Naive thymus-derived CD8-positive, alpha-beta T cell (primary cell): ENCODE data around the gene AP2A1. TPM values are rescaled to one million over a fixed set of nuclear protein-coding genes. Genes with fewer than 3 reads are reported as not detected.

Source experiments
- ATAC-seq, 2 donors: fragments of 150-1000 bp; cut with Tn5 transposase in 1 of 2; sonication (Bioruptor Pico), chemical (Tn5 transposase) in 1 of 2; 1 replicate in 1 of 2; 2 replicates in 1 of 2; pipeline ENCODE4 v1.10.0; 2021; ENCODE audit warnings: mild to moderate bottlenecking in 2 of 2, moderate library complexity in 2 of 2
- POLR2A ChIA-PET: fragments of 350-600 bp; sonication (Branson Sonifier 250); formaldehyde crosslinking; loops from one replicate; lab custom pipeline; 2021; ENCODE audit warnings: antibody characterized with exemption; lab: Charles Lee
- DNase-seq, 10 donors: peaks; one replicate each; pipeline versions ENCODE4 v3.0.0 to v3.0.0-alpha.2; 2020 to 2022
- H3K27ac Mint-ChIP-seq, 10 donors: one replicate each; pipeline ENCODE4 v1.8.0; 2020 to 2022; ENCODE audit warnings: mild to moderate bottlenecking in 10 of 10, mixed read lengths in 10 of 10, moderate library complexity in 4 of 10, inconsistent platforms in 1 of 10
- H3K27me3 Mint-ChIP-seq, 5 donors: one replicate each; pipeline ENCODE4 v1.8.0; 2021 to 2022; ENCODE audit warnings: mixed read lengths in 5 of 5
- H3K36me3 Mint-ChIP-seq, 3 donors: one replicate each; pipeline ENCODE4 v1.8.0; 2020 to 2022; ENCODE audit warnings: mixed read lengths in 3 of 3, mild to moderate bottlenecking in 2 of 3, inconsistent platforms in 1 of 3
- H3K4me1 Mint-ChIP-seq, 4 donors: one replicate each; pipeline ENCODE4 v1.8.0; 2021 to 2022; ENCODE audit warnings: mixed read lengths in 4 of 4
- H3K4me3 Mint-ChIP-seq, 10 donors: one replicate each; pipeline ENCODE4 v1.8.0; 2020 to 2022; ENCODE audit warnings: mild to moderate bottlenecking in 10 of 10, mixed read lengths in 10 of 10, moderate library complexity in 6 of 10, inconsistent platforms in 1 of 10
- H3K9me3 Mint-ChIP-seq, 9 donors: one replicate each; pipeline ENCODE4 v1.8.0; 2020 to 2022; ENCODE audit warnings: mixed read lengths in 9 of 9, mild to moderate bottlenecking in 3 of 9, inconsistent platforms in 1 of 9, moderate library complexity in 1 of 9
- polyA plus RNA-seq, 3 donors: library from polyadenylated mRNA; unstranded; fragments of 300-500 nt; fragmentation: Illumina TruSeq; gene quantifications; one replicate each; pipeline ENCODE4 v1.2.3, GENCODE V29; 2021
- total RNA-seq, 8 experiments: library from RNA in 2 of 8; stranded (reverse) in 2 of 8; gene quantifications; one replicate each; pipeline ENCODE4 v1.2.3 and lab custom pipeline; 2021 to 2026

Gene AP2A1
- total and polyA plus RNA-seq, 5 experiments from 2014 or later: 4.5 to 57.8 (median 6.5) TPM

GRCh38 chr19:49835562-49835961 lies 68.8 kb downstream of the AP2A1 start:
- Mint-ChIP-seq H3K4me3 (no peak overlapping the region), H3K9me3 (no peaks in the 10 kb centered on the region), H3K36me3 (peaks cover 0 to 60% (median 10%) of the 10 kb centered on the region in 3 donors), H3K27ac (no peak overlapping the region), H3K27me3 (no peaks in the 10 kb centered on the region), H3K4me1 (peaks cover 0 to 7% (median 1%) of the 10 kb centered on the region in 4 donors)
- DNase-seq (no peak), ATAC-seq (peak in 1 of 2 donors; percentile 11)
- POLR2A ChIA-PET: interaction anchor here (0.6 to 0.8 kb wide), 2 partner anchors 16 to 22 kb away, joined by 3 read pairs; partner anchors contain the start of gene FUZ

- peaks cover 0 to 59% (median 10%) of the 10 kb centered on the region in 3 donors for H3K36me3 Mint-ChIP-seq
- POLR2A ChIA-PET: no interaction called here
- H3K27me3 Mint-ChIP-seq: no peaks in the 10 kb centered on the region
- no peak overlapping the region for H3K4me3 Mint-ChIP-seq
- no peaks in the 10 kb centered on the region for H3K9me3 Mint-ChIP-seq
- ATAC-seq (peak in 1 of 2 donors; percentile 9), DNase-seq (no peak)
- peaks cover 0 to 7% (median 1%) of the 10 kb centered on the region in 4 donors for H3K4me1 Mint-ChIP-seq
- no peak overlapping the region for H3K27ac Mint-ChIP-seq
Observed at GRCh38 chr19:49836176-49837008, 69.6 kb downstream of the AP2A1 start.

GRCh38 chr19:49837009-49837310 lies 70.2 kb downstream of the AP2A1 start:
- ATAC-seq (no peak), DNase-seq (no peak)
- Mint-ChIP-seq H3K4me3 (no peak overlapping the region), H3K27ac (no peak overlapping the region), H3K27me3 (no peaks in the 10 kb centered on the region), H3K9me3 (no peaks in the 10 kb centered on the region), H3K36me3 (peaks cover 0 to 54% (median 10%) of the 10 kb centered on the region in 3 donors), H3K4me1 (peaks cover 0 to 7% (median 1%) of the 10 kb centered on the region in 4 donors)
- POLR2A ChIA-PET: interaction anchor here (0.8 kb wide), 1 partner anchor 14 kb away, joined by 3 read pairs; the partner anchor contains the start of gene PTOV1

GRCh38 chr19:49837425-49837824 lies 70.6 kb downstream of the AP2A1 start:
- Mint-ChIP-seq H3K36me3 (peaks cover 0 to 50% (median 10%) of the 10 kb centered on the region in 3 donors), H3K27me3 (no peaks in the 10 kb centered on the region), H3K9me3 (no peaks in the 10 kb centered on the region), H3K4me1 (peaks cover 0 to 4% (median 1%) of the 10 kb centered on the region in 4 donors), H3K27ac (peak overlapping the region in 4 of 10 donors; percentile 20 to 68 (median 36)), H3K4me3 (no peak overlapping the region)
- DNase-seq (no peak), ATAC-seq (no peak)
- POLR2A ChIA-PET: interaction anchor here (0.6 to 0.8 kb wide), 2 partner anchors 11 to 14 kb away, joined by 3 read pairs; partner anchors contain the start of gene PTOV1

GRCh38 chr19:49838885-49839588 lies 72.2 kb downstream of the AP2A1 start:
- DNase-seq (no peak), ATAC-seq (no peak)
- Mint-ChIP-seq H3K27ac (no peak overlapping the region), H3K9me3 (no peaks in the 10 kb centered on the region), H3K4me3 (no peak overlapping the region), H3K36me3 (peaks cover 0 to 35% (median 10%) of the 10 kb centered on the region in 3 donors), H3K27me3 (no peaks in the 10 kb centered on the region), H3K4me1 (peaks cover 0 to 11% (median under 1%) of the 10 kb centered on the region in 4 donors)
- POLR2A ChIA-PET: no interaction called here

GRCh38 chr19:49839713-49840112 lies 72.9 kb downstream of the AP2A1 start:
- Mint-ChIP-seq H3K27ac (no peak overlapping the region), H3K4me3 (no peak overlapping the region), H3K4me1 (peaks cover 0 to 14% (median 0%) of the 10 kb centered on the region in 4 donors), H3K27me3 (no peaks in the 10 kb centered on the region), H3K36me3 (peaks cover 0 to 33% (median 10%) of the 10 kb centered on the region in 3 donors), H3K9me3 (no peaks in the 10 kb centered on the region)
- DNase-seq: no peak
- POLR2A ChIA-PET: no interaction called here
- ATAC-seq: no peak

- no peaks in the 10 kb centered on the region for H3K27me3 Mint-ChIP-seq
- POLR2A ChIA-PET: no interaction called here
- H3K27ac Mint-ChIP-seq: peak overlapping the region in 1 of 10 donors; percentile 21
Observed at GRCh38 chr19:49840321-49840720, 73.5 kb downstream of the AP2A1 start.

GRCh38 chr19:49840736-49841249 lies 74.0 kb downstream of the AP2A1 start:
- POLR2A ChIA-PET: no interaction called here
- DNase-seq (no peak), ATAC-seq (no peak)
- Mint-ChIP-seq H3K4me1 (peaks cover 0 to 16% (median 0%) of the 10 kb centered on the region in 4 donors), H3K27me3 (no peaks in the 10 kb centered on the region), H3K9me3 (no peaks in the 10 kb centered on the region), H3K36me3 (peaks cover 0 to 25% (median 10%) of the 10 kb centered on the region in 3 donors), H3K4me3 (no peak overlapping the region), H3K27ac (peak overlapping the region in 1 of 10 donors; percentile 21)

More at GRCh38 chr19:49840321-49840720, 73.5 kb downstream of the AP2A1 start:
- Mint-ChIP-seq H3K4me3 (no peak overlapping the region), H3K4me1 (peaks cover 0 to 16% (median 0%) of the 10 kb centered on the region in 4 donors), H3K9me3 (no peaks in the 10 kb centered on the region), H3K36me3 (peaks cover 0 to 27% (median 10%) of the 10 kb centered on the region in 3 donors)
- DNase-seq (no peak), ATAC-seq (no peak)

- Mint-ChIP-seq H3K36me3 (peaks cover 0 to 17% (median 8%) of the 10 kb centered on the region in 3 donors), H3K4me1 (peaks cover 0 to 23% (median 1%) of the 10 kb centered on the region in 4 donors), H3K9me3 (no peaks in the 10 kb centered on the region), H3K27ac (peak overlapping the region in 1 of 10 donors; percentile 62), H3K27me3 (no peaks in the 10 kb centered on the region), H3K4me3 (no peak overlapping the region)
- POLR2A ChIA-PET: interaction anchor here (0.6 kb wide), 1 partner anchor 292 kb away, joined by 3 read pairs; no protein-coding TSS in a partner anchor
- peak in 1 of 2 donors; percentile 37 for ATAC-seq
- DNase-seq: no peak
Observed at GRCh38 chr19:49843265-49843664, 76.5 kb downstream of the AP2A1 start.

- POLR2A ChIA-PET: no interaction called here
- ATAC-seq (no peak), DNase-seq (no peak)
- peak overlapping the region in 1 of 10 donors; percentile 48 for H3K27ac Mint-ChIP-seq
- H3K9me3 Mint-ChIP-seq: peaks cover 0 to 5% (median 0%) of the 10 kb centered on the region in 9 donors
- peaks cover 0 to 5% (median 3%) of the 10 kb centered on the region in 3 donors for H3K36me3 Mint-ChIP-seq
- H3K27me3 Mint-ChIP-seq: no peaks in the 10 kb centered on the region
- no peak overlapping the region for H3K4me3 Mint-ChIP-seq
- peaks cover 0 to 33% (median 7%) of the 10 kb centered on the region in 4 donors for H3K4me1 Mint-ChIP-seq
Observed at GRCh38 chr19:49844138-49845095, 77.6 kb downstream of the AP2A1 start.

GRCh38 chr19:49845414-49845813 lies 78.6 kb downstream of the AP2A1 start:
- peaks cover 0 to 5% (median 0%) of the 10 kb centered on the region in 9 donors for H3K9me3 Mint-ChIP-seq

More at GRCh38 chr19:49845414-49845813, 78.6 kb downstream of the AP2A1 start:
- Mint-ChIP-seq H3K27ac (no peak overlapping the region), H3K27me3 (no peaks in the 10 kb centered on the region), H3K4me3 (no peak overlapping the region), H3K4me1 (peaks cover 8 to 41% (median 14%) of the 10 kb centered on the region in 4 donors), H3K36me3 (peaks cover 0 to 3% (median 1%) of the 10 kb centered on the region in 3 donors)
- ATAC-seq (no peak), DNase-seq (no peak)
- POLR2A ChIA-PET: no interaction called here
